DND-41 (cell line): Measurements from ENCODE around the gene COL4A2.

Experiments used
- ATAC-seq: fragments of 200-7000 bp; cut with Tn5 transposase; 3 replicates; pipeline ENCODE4 v1.9.1; 2021; ENCODE audit warnings: low read depth; ENCODE audit not compliant: insufficient read depth
- DNase-seq: peaks from one replicate; pipeline ENCODE4 v3.0.0-alpha.2; 2020
- H2AFZ ChIP-seq: 2 replicates; pipeline ENCODE4 v1.6.0; 2012; ENCODE audit warnings: low read depth, low read length
- H3K27ac ChIP-seq: 2 replicates; pipeline ENCODE4 v1.5.1; 2012; ENCODE audit warnings: low read length, inconsistent platforms
- H3K27me3 ChIP-seq: fragments of 200-600 bp; sonication (generic); 2 replicates; pipeline ENCODE4 v1.6.0; 2012; ENCODE audit warnings: low read length, mild to moderate bottlenecking, inconsistent platforms; ENCODE audit not compliant: insufficient read depth, poor library complexity
- H3K36me3 ChIP-seq: 2 replicates; pipeline ENCODE4 v1.5.1; 2012; ENCODE audit warnings: low read length, inconsistent platforms; ENCODE audit not compliant: insufficient read depth
- H3K4me1 ChIP-seq: 2 replicates; pipeline ENCODE4 v1.5.1; 2012; ENCODE audit warnings: mild to moderate bottlenecking, low read length; ENCODE audit not compliant: insufficient read depth
- H3K4me2 ChIP-seq: 2 replicates; pipeline ENCODE4 v1.6.0; 2012; ENCODE audit warnings: mild to moderate bottlenecking, moderate library complexity, low read length, inconsistent platforms; ENCODE audit not compliant: insufficient read depth
- H3K4me3 ChIP-seq, 2 experiments: fragments of 200-600 bp in 1 of 2; shearing (Covaris generic) in 1 of 2; 2 replicates each; pipeline ENCODE4 v1.5.1; 2012 to 2016; ENCODE audit warnings: inconsistent platforms in 2 of 2, low read length in 2 of 2, mild to moderate bottlenecking in 2 of 2, low read depth in 1 of 2, moderate library complexity in 1 of 2
- H3K79me2 ChIP-seq: 2 replicates; pipeline ENCODE4 v1.6.0; 2012; ENCODE audit warnings: low read length, inconsistent platforms; ENCODE audit not compliant: insufficient read depth
- H3K9ac ChIP-seq: 2 replicates; pipeline ENCODE4 v1.6.0; 2012; ENCODE audit warnings: low read depth, mild to moderate bottlenecking, inconsistent platforms, low read length, moderate library complexity
- H3K9me3 ChIP-seq: 2 replicates; pipeline ENCODE4 v1.5.1; 2012; ENCODE audit warnings: low read length, moderate library complexity, mild to moderate bottlenecking, inconsistent platforms; ENCODE audit not compliant: insufficient read depth, severe bottlenecking
- H4K20me1 ChIP-seq: 2 replicates; pipeline ENCODE4 v1.6.0; 2012; ENCODE audit warnings: low read length; ENCODE audit not compliant: insufficient read depth
- CTCF ChIP-seq: IDR thresholded peaks from 2 replicates; pipeline ENCODE4 v1.5.1; 2012; ENCODE audit warnings: borderline replicate concordance, low read length, moderate library complexity, mild to moderate bottlenecking; ENCODE audit not compliant: poor library complexity, severe bottlenecking; ENCODE audit errors: extremely low read depth
- EZH2 ChIP-seq: IDR thresholded peaks from 3 replicates; pipeline ENCODE4 v1.6.1; 2012; ENCODE audit warnings: borderline replicate concordance, low read depth, mild to moderate bottlenecking, moderate library complexity, low read length, inconsistent platforms; ENCODE audit not compliant: severe bottlenecking

The COL4A2 gene

GRCh38 chr13:110269509-110270185 is 37.4 kb upstream of the COL4A2 start:
- Histone ChIP-seq H3K4me2 (no peak overlapping the region), H3K27ac (no peak overlapping the region), H3K4me3 (no peak overlapping the region), H3K27me3 (peaks cover 54% of the 10 kb centered on the region), H3K9ac (no peak overlapping the region), H3K9me3 (no peaks in the 10 kb centered on the region), H3K4me1 (no peaks in the 10 kb centered on the region), H2AFZ (no peak overlapping the region), H4K20me1 (peaks cover 5% of the 10 kb centered on the region), H3K36me3 (no peaks in the 10 kb centered on the region), H3K79me2 (no peaks in the 10 kb centered on the region)
- TF ChIP-seq CTCF, result no peak
- no peak for TF ChIP-seq EZH2
- ATAC-seq (no peak), DNase-seq (no peak)

- Histone ChIP-seq H3K27me3 (peaks cover 49% of the 10 kb centered on the region), H3K36me3 (no peaks in the 10 kb centered on the region), H3K79me2 (no peaks in the 10 kb centered on the region), H3K4me1 (no peaks in the 10 kb centered on the region), H3K27ac (no peak overlapping the region), H4K20me1 (peaks cover 2% of the 10 kb centered on the region; the same call in 1 of the 2 replicates), H2AFZ (no peak overlapping the region), H3K4me3 (no peak overlapping the region), H3K9me3 (no peaks in the 10 kb centered on the region), H3K9ac (no peak overlapping the region), H3K4me2 (no peak overlapping the region)
- ATAC-seq (no peak), DNase-seq (no peak)
- TF ChIP-seq EZH2 (no peak), CTCF (no peak)
Measured at GRCh38 chr13:110270507-110270906, 36.6 kb upstream of the COL4A2 start.

GRCh38 chr13:110271313-110271712 is 35.8 kb upstream of the COL4A2 start:
- no peak for TF ChIP-seq CTCF
- no peak for TF ChIP-seq EZH2
- Histone ChIP-seq H2AFZ (no peak overlapping the region), H3K4me3 (no peak overlapping the region), H3K36me3 (no peaks in the 10 kb centered on the region), H3K9me3 (no peaks in the 10 kb centered on the region), H3K79me2 (no peaks in the 10 kb centered on the region), H3K27me3 (peaks cover 48% of the 10 kb centered on the region), H3K27ac (no peak overlapping the region), H4K20me1 (no peaks in the 10 kb centered on the region), H3K4me2 (no peak overlapping the region), H3K4me1 (no peaks in the 10 kb centered on the region), H3K9ac (no peak overlapping the region)
- DNase-seq, result no peak
- no peak for ATAC-seq
